Caki2 (cell line): ENCODE measurements around the gene FLRT3. TPM values are rescaled to one million over a fixed set of nuclear protein-coding genes. Genes with fewer than 3 reads are reported as not detected.

Experiments used
- DNase-seq: peaks from one replicate; pipeline ENCODE4 v3.0.0-alpha.2; 2015; ENCODE audit warnings: low read depth
- in situ Hi-C: cut with HindIII; loops from 2 replicates; pipeline ENCODE4 v1.10.0; 2016; ENCODE audit warnings: low sequenced_read_pairs, low pct_unique_long_range_greater_than_20kb, mixed read lengths
- total RNA-seq: library from RNA; depleted of rRNA; stranded (reverse); fragments of >200 nt; shearing (Covaris generic); gene quantifications from 2 replicates; pipeline ENCODE4 v1.2.3, GENCODE V29; 2014; ENCODE audit warnings: low replicate concordance; rRNA removed

Gene FLRT3
- total RNA-seq, result 36.7 and 56.1 TPM in 2 replicates

DNA sequence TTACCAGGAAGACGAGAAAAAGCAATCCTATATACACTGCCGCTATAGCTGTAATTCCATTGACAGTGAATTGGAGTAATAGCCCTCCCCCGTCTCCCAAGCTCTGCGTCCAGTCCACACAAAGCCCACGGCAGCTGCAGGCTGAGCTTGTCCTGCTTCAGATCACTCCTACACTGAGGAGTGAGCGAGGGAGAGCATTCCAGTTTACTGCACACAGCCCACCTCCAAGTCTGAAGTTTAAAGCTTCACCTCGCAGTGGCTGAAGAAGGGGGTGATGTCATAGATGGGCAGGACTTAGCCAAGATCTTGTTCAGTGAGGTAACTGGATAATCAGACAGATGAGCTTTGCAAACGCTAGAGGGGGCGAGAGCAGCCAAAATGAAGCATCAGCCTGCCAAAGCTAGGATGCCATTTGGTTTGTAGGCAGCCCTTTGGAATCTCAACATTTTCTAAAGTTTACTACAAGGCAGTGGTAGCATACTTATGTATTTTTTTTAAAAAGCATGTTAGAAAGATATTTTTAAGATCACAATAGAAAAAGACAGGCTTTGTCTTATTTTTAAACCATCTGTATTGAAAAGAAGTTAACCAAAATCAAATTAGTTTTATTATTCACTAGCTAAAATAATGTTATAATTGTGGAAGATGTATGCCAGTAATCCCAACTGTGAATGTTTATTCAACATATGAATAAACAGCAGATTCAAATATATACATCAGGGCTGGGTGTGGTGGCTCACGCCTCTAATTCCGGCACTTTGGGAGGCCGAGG, at the start of gene FLRT3:
TSS of gene FLRT3 (minus strand) at position 213 of the 772 bp plus-strand sequence. CDS start 10,106 bp downstream, outside the sequence.
- in situ Hi-C loops, result no loop called here
- peak; percentile 98 for DNase-seq

DNA sequence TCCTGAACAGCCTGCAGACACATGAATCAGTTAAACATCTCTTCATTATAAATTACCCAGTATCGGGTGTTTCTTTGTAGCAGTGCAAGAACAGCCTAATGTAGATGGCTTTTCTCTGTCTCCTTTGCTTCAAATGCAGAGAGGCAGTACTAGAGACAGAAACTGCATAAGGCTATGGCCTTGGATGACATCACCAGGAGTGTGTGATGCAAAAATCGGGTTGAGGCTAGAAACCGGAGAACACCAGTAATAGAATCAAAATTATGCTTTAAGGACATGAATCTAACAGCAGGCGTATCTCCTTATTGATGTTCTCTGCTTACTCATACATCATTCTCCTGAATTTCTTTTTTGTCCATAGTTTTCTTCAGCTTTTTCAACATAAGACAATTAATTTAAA, 49.3 kb upstream of the FLRT3 start:
- no peak for DNase-seq
- in situ Hi-C loops, result no loop called here

- in situ Hi-C loops, result no loop called here
- DNase-seq, result no peak
Observed at GRCh38 chr20:14385176-14385740, 47.8 kb upstream of the FLRT3 start.

DNA sequence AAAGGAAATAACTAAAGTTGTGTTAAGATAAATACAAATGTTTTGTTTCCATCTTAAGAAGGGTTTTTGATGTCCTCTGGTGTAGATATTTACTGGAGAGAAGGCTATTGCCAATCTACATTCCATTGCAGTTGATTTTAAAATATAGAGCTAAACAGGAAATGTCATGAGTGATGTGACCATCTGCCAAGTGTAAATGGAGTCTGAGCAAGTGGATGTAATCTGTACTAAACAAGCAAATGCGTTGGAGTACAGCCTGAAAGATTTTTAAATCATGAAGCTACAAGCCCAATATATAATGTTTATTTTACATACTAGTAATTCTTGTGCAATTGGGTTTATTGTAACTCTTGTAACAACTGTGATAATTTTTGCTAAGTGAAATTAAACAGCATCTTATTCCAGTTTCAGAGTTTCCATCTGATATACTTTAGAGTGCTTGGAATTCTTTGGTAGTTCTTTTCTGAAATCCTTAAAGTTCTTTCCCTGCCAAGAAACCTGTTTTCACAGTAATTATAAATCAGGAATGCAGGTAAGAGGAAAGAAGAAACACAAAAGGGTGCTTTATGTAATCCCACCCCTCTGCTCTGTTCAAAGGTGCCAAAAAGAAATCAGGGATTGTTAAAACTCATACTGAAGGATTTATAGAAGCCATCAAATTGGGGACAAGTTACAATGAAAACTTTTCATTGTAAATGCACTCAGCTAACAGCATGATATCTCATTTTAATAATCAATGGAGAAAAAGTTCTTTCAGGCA, 47.2 kb upstream of the FLRT3 start:
- DNase-seq, result no peak
- in situ Hi-C loops, result no loop called here

DNA sequence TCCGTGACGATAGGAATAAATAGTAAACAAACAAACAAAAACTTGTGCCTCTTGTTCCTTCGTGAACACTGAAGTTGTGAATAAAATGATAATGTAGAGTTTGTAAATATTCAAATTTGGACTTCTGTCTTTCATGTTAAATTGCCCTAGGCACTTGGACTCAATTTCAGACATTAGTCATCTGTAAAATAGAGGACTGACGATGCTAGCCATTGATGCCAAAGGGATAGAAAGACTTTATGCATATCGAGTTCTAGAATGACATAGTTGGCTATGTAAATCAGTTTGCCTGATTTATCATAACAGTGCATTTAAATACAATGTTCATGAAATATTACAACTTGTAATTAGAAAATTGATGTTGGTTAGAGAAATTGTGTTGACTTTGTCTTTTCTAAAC, 45.9 kb upstream of the FLRT3 start:
- DNase-seq, result no peak
- in situ Hi-C loops, result no loop called here

GRCh38 chr20:14378326-14378725, 40.9 kb upstream of the FLRT3 start:
- DNase-seq, result no peak
- in situ Hi-C loops, result no loop called here

DNA sequence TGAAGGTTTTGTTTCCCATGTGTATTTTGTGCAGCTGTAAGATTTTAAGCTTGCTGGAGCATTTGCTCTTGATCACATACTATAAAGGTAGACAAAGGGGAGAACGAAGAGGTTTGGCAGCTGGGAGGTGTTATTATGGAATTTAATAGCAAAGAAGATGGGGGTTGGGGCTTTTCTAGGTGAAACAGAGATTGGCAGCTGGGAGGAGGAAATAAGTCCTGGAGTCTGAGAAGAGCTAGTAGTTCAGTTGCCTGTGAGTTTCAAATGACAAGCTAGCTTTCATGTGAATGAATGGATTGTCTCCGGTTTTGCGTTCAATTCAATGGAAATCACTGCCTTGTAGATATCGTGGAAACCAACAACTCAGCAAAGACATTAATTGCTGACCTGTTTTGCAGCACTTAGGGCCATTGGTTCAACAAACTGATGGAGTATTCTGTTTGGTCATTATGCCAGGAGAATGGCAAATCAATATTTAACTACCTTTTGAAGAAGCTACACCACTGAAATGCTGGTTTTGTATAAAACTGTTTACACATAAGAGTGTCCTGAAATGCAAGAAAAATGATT, 38.1 kb upstream of the FLRT3 start:
- no peak for DNase-seq
- in situ Hi-C loops, result no loop called here

DNA sequence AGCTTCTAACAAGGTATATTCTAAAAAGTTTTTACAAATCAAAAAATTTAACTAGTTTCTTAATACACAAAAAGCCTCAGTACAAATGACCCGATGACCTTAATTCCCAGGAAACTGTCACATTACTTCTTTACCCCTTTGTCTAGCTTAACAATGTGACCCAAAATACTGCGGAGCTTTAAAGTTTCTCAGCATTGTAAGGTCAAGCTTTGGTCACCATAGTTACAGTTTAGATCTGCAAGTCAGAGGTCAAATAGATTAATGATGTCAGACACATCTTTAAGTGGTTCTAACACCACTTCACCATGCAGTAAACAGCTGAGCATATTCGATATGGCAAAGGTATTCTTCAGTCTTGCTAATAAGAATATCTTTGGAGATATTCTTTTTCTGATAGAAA, 36.8 kb upstream of the FLRT3 start:
- in situ Hi-C loops, result no loop called here
- no peak for DNase-seq

DNA sequence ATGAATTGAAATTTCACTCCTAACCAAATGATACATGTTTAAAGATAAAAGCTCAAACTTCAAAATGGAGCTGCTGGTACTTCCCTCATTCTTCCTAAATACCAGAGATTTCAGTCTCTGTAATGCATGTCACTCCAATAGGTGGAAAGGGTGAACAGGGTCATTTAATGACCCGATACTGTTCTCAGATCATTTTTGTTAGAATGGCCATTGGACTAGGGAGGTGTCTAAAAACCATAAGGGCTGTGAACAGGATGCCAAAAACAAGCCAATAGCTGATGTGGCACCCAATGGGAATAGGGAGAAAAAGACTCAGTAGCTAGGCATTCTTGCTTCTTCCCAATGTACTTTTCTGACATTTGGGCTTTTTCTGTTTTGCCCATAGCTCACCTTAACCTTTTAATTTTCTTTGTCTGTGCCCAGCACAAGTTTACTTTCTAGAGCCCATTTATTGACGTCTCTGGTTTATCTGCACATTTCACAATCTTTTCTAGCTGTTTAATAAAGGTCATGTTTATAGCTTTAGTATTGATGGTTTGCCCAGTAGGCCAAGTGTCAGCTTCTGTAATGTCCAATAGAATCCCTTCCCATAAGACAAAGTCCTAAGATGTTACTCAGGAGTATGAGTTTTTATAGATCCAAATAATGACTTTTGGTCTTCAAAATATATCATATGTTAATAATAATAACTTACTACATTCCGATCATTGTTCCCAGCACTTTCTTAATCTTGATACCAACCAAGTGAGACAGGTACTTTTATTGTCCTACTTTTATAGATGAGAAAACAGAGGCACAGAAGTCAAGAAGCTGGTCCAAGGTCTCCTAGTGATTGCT, 24.3 kb upstream of the FLRT3 start:
- no peak for DNase-seq
- in situ Hi-C loops, result no loop called here

- in situ Hi-C loops, result no loop called here
- no peak for DNase-seq
Observed at GRCh38 chr20:14360416-14360815, 23.0 kb upstream of the FLRT3 start.

DNA sequence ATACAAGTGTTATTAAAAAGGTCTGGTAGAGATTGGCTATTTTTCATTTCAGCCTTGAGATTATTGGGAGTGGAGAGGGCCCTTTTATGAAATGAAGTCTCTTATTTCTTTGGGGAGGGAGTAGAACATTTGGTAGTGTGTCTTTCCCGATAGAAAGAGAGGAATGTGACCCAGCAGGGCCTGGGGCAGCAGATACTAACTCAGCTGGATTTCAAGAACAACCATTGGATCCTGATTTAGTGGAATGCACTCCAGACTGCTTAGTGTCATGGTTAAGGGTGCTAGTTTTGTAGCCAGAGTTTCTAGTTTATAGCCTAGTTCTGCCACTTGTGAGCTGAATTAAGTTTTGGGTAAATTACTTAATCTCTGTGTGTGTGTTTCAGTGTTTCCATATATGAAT, 18.4 kb upstream of the FLRT3 start:
- in situ Hi-C loops, result no loop called here
- DNase-seq, result no peak

GRCh38 chr20:14344746-14345145, 7.3 kb upstream of the FLRT3 start:
- in situ Hi-C loops, result no loop called here
- DNase-seq, result no peak

GRCh38 chr20:14343491-14344065, 6.2 kb upstream of the FLRT3 start:
- in situ Hi-C loops, result no loop called here

GRCh38 chr20:14342918-14343317, 5.5 kb upstream of the FLRT3 start:
- no peak for DNase-seq
- in situ Hi-C loops, result no loop called here

More at GRCh38 chr20:14343491-14344065, 6.2 kb upstream of the FLRT3 start:
- DNase-seq, result no peak

DNA sequence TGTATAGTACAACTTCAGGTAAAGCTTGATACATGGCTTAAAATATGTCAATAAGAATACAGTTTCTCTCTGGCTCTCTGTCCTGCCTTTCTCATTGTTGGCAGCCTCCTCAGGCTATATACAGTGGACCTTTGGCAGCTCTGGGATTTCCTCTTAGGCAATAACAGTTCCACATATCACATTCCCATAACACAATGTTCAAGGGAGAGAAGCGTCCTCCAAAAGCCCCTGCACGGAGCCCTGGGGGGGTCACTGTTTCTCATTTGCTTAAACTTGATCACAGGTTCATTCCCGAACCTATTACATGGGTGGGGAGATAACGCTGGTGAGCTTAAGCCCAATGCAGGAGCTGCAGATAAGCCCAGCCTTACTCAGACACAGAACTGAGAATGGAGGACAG, 4.4 kb upstream of the FLRT3 start:
- no peak for DNase-seq
- in situ Hi-C loops, result no loop called here

GRCh38 chr20:14336686-14337085, 726 bp downstream of the FLRT3 start:
- peak; percentile 64 for DNase-seq
- in situ Hi-C loops, result no loop called here

GRCh38 chr20:14335052-14335451, 2.4 kb downstream of the FLRT3 start:
- DNase-seq, result peak; percentile 31
- in situ Hi-C loops, result no loop called here
